22Rv1 (cell line): ENCODE results near the gene GABARAPL1.

ENCODE experiments used
- ZFX ChIP-seq: fragments of 450-650 bp; IDR thresholded peaks from 2 replicates; pipeline ENCODE4 v1.6.1; 2017; ENCODE audit warnings: antibody characterized with exemption, borderline replicate concordance
- TF ChIP-seq, protein P1 (sequence below): fragments of 450-650 bp; IDR thresholded peaks from 2 replicates; pipeline ENCODE4 v1.5.1; 2017; ENCODE audit warnings: mild to moderate bottlenecking

DNA sequence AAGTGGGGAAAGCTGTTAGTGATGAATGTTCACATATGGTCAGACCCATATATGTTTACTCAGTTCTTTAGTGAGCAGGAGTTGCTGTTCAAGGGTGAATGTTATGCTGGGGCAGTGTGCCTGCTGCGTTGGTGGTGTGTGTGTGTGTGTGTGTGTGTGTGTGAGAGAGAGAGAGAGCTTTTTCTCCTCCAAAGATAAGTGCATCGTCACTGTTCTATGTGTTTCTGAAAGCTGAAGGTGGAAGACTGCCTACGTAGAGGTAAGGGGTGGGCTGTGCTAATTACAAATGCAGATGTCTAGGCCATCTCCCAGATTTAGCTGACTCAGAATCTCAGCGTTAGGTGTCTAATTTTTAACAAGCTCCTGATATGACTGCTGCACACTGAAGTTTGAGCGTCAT, 10.5 kb downstream of the GABARAPL1 start:
- TF ChIP-seq, protein P1, sequence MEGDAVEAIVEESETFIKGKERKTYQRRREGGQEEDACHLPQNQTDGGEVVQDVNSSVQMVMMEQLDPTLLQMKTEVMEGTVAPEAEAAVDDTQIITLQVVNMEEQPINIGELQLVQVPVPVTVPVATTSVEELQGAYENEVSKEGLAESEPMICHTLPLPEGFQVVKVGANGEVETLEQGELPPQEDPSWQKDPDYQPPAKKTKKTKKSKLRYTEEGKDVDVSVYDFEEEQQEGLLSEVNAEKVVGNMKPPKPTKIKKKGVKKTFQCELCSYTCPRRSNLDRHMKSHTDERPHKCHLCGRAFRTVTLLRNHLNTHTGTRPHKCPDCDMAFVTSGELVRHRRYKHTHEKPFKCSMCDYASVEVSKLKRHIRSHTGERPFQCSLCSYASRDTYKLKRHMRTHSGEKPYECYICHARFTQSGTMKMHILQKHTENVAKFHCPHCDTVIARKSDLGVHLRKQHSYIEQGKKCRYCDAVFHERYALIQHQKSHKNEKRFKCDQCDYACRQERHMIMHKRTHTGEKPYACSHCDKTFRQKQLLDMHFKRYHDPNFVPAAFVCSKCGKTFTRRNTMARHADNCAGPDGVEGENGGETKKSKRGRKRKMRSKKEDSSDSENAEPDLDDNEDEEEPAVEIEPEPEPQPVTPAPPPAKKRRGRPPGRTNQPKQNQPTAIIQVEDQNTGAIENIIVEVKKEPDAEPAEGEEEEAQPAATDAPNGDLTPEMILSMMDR, result no peak
- no peak for TF ChIP-seq ZFX
